ENCODE results near the gene CFAP57.

CFAP57 gene

DNA sequence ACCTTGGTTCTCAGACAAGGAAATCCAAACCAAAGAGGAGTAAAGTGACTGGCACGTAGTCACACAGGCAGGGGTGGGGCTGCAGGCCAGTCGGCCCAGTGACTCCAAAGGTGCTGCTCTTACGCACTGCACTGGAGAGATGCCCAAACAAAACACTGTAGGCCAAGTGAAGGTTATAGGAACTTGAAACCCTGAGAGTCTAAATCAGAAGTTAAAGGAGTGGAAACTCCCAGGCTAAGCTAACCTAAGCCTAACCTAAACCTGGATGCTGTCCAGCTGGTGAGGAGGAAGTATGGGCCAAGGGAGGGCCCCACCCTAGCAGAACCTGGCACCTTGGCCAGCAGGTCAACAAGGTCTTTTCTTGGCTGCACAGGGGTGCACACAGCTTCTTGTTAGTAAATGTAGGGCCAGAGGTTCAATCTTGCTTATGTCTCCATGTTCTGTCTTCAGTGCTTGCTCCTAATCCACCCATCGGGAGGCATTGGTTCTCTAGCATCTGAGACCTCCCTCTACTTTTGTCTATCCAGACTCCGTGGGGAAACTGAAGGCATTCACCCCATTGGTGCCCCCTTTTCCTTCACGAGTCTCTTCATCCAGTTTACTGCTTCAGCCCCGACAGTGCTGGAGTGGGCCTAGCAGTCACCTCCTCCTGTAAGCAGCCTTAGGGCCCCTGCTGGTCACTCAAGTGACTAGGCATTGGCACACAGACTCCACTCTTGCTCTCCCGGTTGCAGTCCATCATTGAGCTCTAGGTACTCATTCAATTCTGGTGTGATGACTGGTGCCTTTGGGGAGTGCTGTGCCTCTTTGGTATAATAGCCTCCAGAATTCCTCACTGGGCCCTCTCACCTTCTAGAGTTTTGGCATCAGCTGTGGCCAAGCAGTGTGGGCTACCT is 84.8 kb downstream of the CFAP57 start:
- ATAC-seq: no peak

GRCh38 chr1:43258370-43258769 is 86.2 kb downstream of the CFAP57 start:
- ATAC-seq: no peak

DNA sequence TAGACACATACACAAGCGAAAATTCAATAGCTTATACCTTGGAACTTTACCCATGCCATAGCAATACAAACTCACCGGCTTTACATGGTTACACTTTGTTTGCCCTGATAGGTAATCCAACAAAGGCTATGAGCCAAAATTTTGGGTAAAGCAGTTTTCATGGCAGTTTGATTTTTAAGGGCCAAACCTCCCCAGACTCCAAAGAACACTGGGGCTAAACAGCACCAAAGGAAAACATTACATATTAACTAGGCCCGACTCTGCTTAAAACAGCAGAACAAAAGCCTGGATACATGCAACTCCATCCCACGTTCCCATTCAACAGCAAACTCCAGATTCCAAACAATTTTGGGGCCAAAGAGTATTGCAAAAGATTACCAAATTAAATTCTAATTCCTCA is 93.3 kb downstream of the CFAP57 start:
- ATAC-seq: no peak

DNA sequence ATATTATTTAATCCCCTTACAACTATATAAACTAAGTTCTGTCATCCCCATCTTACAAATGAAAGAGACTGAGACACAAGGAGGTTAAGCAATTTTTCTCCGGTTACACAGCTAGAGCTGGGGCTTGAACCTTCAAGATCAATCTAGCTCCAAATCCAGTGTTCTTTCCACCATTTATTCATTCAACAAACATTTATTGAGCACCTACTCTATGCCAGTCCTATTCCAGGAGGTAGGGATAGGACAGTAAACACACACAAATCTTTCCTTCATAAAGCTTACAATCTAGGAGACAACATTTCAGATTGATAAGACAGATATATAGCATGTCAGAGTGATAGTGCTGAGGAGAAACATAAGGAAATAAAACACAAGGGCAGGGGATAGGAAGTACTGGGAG is 94.8 kb downstream of the CFAP57 start:
- ATAC-seq: no peak

DNA sequence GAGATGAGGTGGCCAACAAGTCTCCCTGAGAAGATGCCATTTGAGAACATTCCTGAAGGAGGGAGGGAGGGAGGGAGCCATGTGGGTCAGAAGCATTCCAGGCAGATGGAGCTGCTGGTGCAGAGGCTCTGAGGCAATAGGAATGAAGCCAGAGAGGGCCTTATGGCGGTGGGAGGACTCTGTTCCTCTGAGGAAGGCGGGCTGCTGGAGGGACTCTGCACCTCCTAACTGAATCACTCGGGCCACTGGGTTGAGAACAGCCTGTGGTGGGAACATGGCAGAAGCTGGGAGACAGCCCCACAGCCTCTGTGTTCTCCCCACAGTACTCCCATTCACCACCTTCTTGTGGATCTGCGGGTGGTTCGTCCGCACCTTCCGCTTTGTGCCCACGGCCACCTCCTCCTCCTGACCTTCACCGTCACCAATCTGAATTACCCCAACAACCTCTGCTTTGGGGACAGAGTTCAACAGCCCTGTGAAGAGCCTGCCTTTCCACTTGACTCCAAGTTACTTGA is 95.2 kb downstream of the CFAP57 start:
- no peak for ATAC-seq

DNA sequence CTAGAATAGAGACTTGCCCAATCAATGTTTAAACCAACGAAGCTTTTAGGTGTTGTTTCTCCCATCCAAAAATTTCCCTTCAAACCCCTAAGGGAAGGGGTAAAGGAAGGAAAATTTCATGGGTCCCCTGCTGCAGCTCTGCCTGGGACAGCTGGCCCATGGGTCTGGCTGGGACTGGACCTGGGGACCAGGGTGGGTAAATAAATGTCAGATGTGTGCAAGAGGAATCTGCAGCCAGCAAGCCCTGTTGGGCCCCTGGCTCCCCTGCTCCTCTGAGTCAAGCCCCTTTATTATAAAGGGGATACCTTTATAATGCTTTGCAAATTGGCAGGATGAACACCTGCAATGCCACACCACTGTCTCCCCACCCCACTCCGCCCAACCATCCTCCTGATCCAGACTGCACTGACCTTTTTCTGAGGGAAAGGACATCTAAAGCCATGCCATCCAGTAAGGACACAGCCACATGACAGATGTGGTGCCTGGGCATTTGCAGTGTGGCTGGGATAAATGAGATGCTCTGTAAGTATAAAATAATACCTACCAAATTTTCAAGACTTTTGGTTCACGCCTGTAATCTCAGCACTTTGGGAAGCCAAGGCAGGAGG is 95.8 kb downstream of the CFAP57 start:
- no peak for ATAC-seq

DNA sequence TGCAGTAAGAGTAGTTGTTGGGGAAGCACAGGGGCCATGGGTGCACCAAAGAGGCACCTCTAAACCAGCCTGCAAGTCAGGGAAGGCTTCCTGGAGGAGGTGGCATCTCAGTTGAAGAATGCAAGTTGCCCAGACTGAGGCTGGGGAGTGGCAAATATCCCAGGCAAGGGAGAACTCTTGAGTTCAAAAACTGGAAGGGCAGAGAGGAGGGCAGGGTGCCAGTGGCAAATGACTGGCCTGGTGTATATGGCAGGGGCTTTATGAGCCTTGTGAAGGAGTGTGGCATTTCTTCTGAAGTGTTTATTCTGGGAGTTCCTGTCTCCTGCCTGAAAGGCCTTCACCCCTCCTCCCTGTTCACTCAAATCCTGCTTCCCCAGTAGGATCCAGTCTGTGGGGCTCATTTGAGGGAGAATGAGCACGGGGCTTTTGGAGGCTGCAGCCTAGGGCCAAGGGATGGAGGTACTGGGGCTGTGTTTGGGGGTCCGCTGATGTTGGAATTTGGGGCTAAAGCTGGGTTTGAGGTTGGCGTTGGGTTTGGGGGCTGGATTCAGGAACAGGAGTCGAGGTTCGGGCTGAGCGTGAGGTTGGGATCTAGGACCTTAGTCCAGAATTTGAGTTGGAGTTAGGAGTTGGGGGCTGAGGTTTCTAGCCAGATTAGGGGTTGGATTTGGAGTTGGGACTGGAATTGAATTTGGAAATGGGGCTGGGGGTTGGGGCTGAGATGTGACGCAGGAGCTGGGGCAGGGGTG is 97.7 kb downstream of the CFAP57 start, which contains the start of gene TMEM125:
TSS of gene TMEM125 (plus strand) at position 357 of the 749 bp plus-strand sequence. CDS start 2,740 bp downstream, outside the sequence.
- no peak for ATAC-seq

DNA sequence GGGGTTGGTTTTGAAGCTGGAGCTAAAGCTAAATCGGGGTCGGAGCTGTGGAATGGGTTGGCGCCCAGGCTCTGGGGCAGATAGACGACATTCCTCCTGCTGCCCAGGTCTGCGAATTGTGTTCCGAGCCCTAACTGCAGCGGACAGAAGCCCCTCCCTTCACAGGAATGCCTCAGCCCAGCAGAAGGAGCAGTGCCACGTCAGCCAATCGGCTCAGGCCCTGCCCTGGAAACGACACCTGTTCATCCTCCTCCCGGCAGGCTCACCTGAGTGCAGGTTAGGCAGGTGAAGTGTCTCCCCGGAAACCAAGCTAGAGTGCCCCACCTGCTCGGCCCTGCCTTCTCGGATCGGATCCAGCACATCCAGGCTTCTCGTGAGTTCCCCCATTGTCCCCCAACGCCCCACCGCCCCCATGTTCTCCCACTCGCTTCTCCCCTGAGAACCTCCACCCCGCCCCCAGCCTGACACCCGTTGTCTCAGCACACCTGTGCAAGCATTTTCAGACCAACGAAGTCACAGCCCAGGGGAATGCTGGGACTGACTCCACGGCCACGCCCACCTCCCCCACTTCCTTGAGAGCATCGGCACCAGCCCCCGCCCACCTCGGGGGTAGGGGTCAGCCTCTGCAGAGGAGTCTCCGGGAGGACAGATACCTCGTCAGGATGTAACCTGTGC is 98.4 kb downstream of the CFAP57 start:
- ATAC-seq: peak in 1 of 2 donors; percentile 26

DNA sequence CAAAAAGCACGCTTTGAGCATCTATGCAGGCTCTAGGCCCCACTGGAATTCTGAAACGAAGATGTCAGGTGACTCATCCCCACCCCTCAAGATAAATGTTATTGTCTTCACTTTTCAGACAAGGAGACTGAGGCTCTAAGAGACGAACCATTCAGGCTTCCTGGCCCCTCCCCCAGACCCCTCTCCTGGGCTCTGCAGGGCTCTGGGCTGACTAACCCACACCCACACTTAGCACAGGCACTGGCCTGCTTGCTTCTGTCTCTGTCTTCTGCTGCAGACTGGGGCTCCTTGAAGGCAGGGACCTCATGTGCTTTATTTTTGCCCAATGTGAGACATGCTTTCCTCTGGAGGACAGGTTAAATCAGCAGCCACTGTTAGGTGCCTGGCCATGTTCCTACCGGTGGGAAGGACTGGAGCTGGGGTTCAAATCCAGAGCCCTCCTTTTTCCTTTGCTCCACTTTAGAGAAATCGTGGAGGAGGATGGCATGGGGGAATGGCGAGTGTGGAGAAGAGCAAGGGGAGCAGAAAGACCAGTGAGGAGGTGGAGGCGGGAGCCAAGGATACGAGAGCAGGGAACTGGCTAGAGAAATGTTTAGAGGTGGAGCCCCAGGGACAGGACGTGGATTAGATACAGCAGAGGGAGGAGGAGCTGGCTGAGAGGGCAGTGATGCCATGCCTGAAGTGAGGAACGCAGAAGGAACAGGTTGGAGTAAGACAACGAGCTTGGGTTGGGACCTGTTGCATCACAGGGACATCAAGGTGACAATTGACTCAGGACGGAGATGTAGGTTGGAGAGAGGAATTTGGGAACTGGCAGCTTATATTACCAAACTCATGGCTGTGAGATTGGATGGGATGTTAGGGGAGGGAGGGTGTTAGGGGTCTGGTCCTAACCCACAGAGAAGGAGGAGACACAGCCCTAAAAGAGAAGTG is 99.3 kb downstream of the CFAP57 start:
- ATAC-seq: no peak

DNA sequence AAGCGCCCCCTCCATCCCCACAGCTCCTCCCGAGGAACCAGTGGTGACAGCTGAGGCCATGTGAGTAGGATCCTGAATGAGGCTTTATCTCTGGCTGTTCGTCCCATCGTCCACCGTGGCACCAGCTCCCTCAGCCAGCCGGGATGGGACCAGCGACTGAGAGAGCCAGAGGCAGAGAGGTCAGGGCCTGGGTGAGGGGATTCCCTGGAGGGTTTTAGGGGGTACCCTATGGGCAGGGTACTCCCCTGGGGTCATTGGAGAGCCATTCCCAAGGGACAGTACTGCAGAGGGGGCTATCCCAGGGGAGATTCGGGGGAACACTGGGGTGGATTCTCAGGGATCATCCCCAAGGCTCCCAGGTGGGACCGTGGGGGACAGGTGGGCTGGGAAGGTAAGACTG is 100.0 kb downstream of the CFAP57 start:
- ATAC-seq: no peak

DNA sequence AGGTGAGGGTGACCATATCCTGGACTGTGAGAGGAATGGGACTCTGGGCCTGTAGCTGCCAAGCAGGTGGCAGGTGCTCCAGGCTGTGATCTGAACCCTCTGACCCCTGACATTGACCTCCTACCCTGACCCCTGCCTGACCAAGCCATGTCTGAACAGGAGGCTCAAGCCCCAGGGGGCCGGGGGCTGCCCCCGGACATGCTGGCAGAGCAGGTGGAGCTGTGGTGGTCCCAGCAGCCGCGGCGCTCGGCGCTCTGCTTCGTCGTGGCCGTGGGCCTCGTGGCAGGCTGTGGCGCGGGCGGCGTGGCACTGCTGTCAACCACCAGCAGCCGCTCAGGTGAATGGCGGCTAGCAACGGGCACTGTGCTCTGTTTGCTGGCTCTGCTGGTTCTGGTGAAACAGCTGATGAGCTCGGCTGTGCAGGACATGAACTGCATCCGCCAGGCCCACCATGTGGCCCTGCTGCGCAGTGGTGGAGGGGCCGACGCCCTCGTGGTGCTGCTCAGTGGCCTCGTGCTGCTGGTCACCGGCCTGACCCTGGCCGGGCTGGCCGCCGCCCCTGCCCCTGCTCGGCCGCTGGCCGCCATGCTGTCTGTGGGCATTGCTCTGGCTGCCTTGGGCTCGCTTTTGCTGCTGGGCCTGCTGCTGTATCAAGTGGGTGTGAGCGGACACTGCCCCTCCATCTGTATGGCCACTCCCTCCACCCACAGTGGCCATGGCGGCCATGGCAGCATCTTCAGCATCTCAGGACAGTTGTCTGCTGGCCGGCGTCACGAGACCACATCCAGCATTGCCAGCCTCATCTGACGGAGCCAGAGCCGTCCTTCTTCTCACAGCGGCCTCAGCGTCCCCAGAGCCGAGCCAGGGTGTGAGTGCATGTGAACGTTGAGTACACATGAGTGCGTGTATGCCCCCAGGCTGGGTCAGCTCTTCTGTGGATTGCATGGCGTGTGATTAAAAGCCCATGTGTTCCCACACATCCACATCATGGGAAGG is 100.7 kb downstream of the CFAP57 start:
- no peak for ATAC-seq

DNA sequence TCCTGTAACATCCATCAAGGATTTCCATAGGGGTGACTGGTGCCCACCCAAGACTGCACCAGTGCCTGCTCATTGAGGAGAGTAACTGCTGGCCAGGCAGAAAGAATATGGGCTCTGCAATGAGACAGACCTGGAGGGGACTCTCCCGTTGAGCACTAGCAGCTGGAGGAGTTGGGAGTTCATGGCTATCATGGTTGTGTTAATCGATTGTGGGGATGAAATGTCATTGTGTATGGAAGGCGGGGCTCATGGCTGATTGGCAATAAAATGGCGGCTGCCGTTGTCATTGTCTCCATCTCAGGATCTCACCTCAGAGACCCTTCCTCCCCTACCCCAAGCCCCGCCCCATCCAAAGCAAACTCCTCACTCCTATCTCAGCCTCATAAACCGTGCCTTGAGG is 101.6 kb downstream of the CFAP57 start:
- ATAC-seq: no peak

DNA sequence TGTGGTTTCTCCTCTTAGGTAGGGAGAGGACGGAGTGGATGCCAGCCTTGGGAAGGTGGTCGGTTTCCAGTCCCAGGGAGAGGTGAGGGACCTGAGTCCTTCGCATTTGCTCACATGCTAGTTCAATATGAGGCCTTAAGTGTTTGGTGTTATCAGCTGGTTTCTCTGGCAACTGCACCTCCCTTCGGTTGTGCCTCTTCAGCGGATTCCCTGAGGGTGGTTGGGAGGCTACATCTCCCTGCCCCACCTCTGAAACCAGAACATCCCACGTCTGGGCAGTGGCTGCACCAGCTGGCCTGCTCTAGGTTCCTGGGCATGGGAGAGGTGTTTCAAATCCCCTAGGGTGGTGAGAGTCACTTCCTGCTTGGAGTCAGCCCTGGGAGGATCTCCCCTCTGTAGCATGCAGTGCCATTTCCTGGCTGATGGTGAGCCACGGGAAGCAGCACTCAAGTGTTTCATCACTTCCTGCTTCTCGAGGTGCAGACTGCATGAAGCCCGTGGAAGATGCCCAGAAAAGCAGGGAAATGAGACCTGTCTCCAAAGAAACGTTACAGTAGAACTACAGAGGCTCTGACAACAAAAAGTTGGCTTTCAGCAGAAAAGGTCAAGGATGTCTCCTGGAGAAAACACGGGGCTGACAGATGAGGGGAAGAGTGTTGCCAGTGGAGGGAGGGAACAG is 102.1 kb downstream of the CFAP57 start:
- peak; percentile 78 to 82 for ATAC-seq

- ATAC-seq: no peak
Observed at GRCh38 chr1:43274804-43275180, 102.7 kb downstream of the CFAP57 start.

- no peak for ATAC-seq
Observed at GRCh38 chr1:43275826-43276620, 103.9 kb downstream of the CFAP57 start.

DNA sequence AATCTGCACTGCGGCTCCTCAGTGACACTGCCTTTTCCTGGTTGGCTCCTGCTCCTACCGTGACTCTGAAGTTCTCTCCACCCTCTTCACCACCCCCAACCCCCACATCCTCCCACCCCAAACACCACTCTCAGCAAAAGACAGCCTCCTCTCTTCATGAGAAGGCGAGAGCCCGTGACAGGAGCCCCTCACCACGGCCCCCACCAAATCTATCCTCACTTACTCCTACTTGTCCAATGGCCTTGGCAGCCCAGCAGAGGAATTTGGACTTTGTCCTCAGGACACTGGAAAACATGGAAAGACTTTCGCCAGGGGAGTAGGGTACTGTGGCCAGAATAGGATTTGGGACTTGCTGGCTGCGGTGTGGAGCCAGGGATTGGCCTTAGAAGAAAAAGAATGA is 104.5 kb downstream of the CFAP57 start:
- no peak for ATAC-seq

DNA sequence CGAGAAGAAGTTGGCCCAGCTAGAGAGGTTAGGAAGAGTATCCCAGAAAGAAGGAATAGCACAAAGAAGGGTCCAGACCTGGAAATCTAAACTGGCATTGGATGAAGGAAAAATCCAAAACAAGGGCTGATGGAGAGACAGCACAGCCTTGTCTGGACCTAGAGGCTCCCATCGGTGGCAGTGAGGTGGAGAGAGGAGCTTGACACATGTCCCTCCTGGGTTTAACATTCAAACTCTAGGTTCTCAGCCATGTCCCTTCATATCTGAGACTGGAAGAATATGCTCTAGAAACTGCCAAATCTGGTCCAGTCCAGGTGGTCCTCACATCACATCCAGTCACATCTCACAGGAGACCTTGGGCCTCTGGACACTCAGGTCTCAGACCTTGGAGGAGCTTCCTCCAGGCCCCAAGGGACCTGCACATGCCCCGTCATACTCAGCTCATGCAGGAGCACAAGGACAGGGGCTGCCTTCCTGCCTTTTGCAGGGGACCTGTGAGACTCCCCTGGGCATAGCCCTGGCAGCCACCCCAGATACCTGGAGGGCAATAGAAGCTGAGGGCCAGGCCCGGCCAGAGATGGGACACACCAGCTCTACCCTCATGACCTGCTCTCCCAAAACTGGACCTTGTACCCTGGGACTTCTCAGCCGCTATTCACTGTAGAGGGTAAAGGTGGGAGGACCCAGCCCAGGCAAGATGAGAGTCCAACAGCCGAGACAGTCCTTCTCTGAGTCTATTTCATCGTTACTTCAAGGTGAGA is 105.2 kb downstream of the CFAP57 start:
- no peak for ATAC-seq

DNA sequence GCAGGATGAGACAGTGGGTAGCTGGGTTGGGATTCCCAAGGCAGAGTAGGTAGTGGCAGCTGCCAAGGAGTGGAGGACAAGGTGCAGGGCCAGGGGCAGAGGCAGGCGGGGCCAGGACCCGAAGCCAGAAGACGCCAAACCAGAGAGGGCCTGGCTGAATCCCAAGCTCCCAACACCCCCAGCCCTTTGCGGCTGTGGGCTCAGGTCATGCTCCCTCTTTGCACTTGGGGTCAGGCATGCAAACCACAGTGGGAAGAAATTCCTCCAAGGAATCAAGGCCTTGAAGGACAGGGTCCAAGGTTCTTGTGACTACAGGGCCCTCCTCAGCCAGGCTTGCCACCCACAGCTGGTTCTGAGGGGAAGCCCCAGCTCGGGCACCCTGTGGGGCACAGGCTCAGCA is 107.0 kb downstream of the CFAP57 start:
- ATAC-seq: no peak

Data from activated CD4-positive, CD25-positive, alpha-beta regulatory T cell treated with anti-CD3 and anti-CD28 coated beads, Interleukin-2, amount 50 U/mL, for 24 hours (primary cell).